Activated T-cell treated with anti-CD3 and anti-CD28 coated beads for 48 hours (primary cell): ENCODE measurements around the gene PKP1.
"Not testable (repeated sequence)": the region's sequence is repeated elsewhere in the genome, so short reads cannot be mapped to it uniquely, and the experiment has no call there.

Experiments used
- DNase-seq: peaks from one replicate; pipeline ENCODE4 v3.0.0-alpha.2; 2020; ENCODE audit warnings: low read depth

PKP1 gene

GRCh38 chr1:201282931-201283829, at the start of gene PKP1:
PKP1 (plus strand) TSS chr1:201283506; CDS start chr1:201283703, 197 bp downstream.
- peak; percentile 25 for DNase-seq

- not testable (repeated sequence) for DNase-seq
These were observed 43.7 kb upstream of the PKP1 start for GRCh38 chr1:201239646-201240045.

GRCh38 chr1:201240171-201240570, 43.1 kb upstream of the PKP1 start:
- no peak for DNase-seq

- no peak for DNase-seq
These were observed 41.6 kb upstream of the PKP1 start for GRCh38 chr1:201241736-201242135.

GRCh38 chr1:201245082-201245481, 38.2 kb upstream of the PKP1 start:
- DNase-seq = no peak

- no peak for DNase-seq
These were observed 34.4 kb upstream of the PKP1 start for GRCh38 chr1:201248721-201249559.

- DNase-seq = no peak
These were observed 32.8 kb upstream of the PKP1 start for GRCh38 chr1:201250326-201251011.

GRCh38 chr1:201251411-201251810, 31.9 kb upstream of the PKP1 start:
- DNase-seq = no peak

- DNase-seq = no peak
These were observed 31.4 kb upstream of the PKP1 start for GRCh38 chr1:201251851-201252430.

GRCh38 chr1:201252944-201253371, 30.3 kb upstream of the PKP1 start:
- DNase-seq = no peak

- no peak for DNase-seq
These were observed 29.9 kb upstream of the PKP1 start for GRCh38 chr1:201253411-201253810.

GRCh38 chr1:201253906-201254624, 29.2 kb upstream of the PKP1 start:
- no peak for DNase-seq

- DNase-seq = peak; percentile 64
These were observed 28.5 kb upstream of the PKP1 start for GRCh38 chr1:201254625-201255478.

GRCh38 chr1:201255479-201256362, 27.6 kb upstream of the PKP1 start:
- DNase-seq = no peak

- DNase-seq = not testable (repeated sequence)
These were observed 25.2 kb upstream of the PKP1 start for GRCh38 chr1:201258132-201258531.

GRCh38 chr1:201258763-201259230, 24.5 kb upstream of the PKP1 start:
- no peak for DNase-seq

GRCh38 chr1:201259476-201260235, 23.6 kb upstream of the PKP1 start:
- DNase-seq = no peak

GRCh38 chr1:201260236-201260590, 23.1 kb upstream of the PKP1 start:
- DNase-seq = no peak
